H9 (cell line): ENCODE data around the gene USP4. TPM values are rescaled to one million over a fixed set of nuclear protein-coding genes. Genes with fewer than 3 reads are reported as not detected.

Experiments used
- DNase-seq: peaks from one replicate; pipeline ENCODE4 v3.0.0-alpha.2; 2017
- H2AFZ ChIP-seq: one replicate; pipeline ENCODE4 v1.6.1; 2013; ENCODE audit warnings: mild to moderate bottlenecking, low read length, control low read depth, moderate library complexity
- H2AK5ac ChIP-seq: 2 replicates; pipeline ENCODE4 v1.6.1; 2013; ENCODE audit warnings: low read length, control low read depth, mixed read lengths; ENCODE audit not compliant: insufficient read length
- H2BK120ac ChIP-seq: one replicate; pipeline ENCODE4 v1.6.1; 2013; ENCODE audit warnings: low read depth, mild to moderate bottlenecking, low read length, control low read depth, inconsistent platforms; ENCODE audit not compliant: poor library complexity, severe bottlenecking
- H2BK12ac ChIP-seq: 2 replicates; pipeline ENCODE4 v1.6.1; 2013; ENCODE audit warnings: low read length, control low read depth, mixed read lengths, low read depth; ENCODE audit not compliant: insufficient read length
- H2BK15ac ChIP-seq: 2 replicates; pipeline ENCODE4 v1.6.1; 2013; ENCODE audit warnings: low read depth, low read length, control low read depth
- H2BK20ac ChIP-seq: one replicate; pipeline ENCODE4 v1.6.1; 2013; ENCODE audit warnings: low read depth, mild to moderate bottlenecking, low read length, control low read depth, inconsistent platforms; ENCODE audit not compliant: poor library complexity, severe bottlenecking
- H2BK5ac ChIP-seq: 2 replicates; pipeline ENCODE4 v1.6.1; 2013; ENCODE audit warnings: low read length, control low read depth, mixed read lengths; ENCODE audit not compliant: insufficient read length
- H3K14ac ChIP-seq: 2 replicates; pipeline ENCODE4 v1.6.1; 2013; ENCODE audit warnings: low read length, control low read depth; ENCODE audit not compliant: insufficient read depth
- H3K18ac ChIP-seq: 2 replicates; pipeline ENCODE4 v1.6.1; 2013; ENCODE audit warnings: low read depth, mild to moderate bottlenecking, mixed read lengths, low read length, control low read depth; ENCODE audit not compliant: insufficient read length
- H3K23ac ChIP-seq: 2 replicates; pipeline ENCODE4 v1.6.1; 2013; ENCODE audit warnings: low read length, control low read depth, mixed read lengths, low read depth; ENCODE audit not compliant: insufficient read length
- H3K23me2 ChIP-seq: 2 replicates; pipeline ENCODE4 v1.6.1; 2013; ENCODE audit warnings: low read depth, mild to moderate bottlenecking, mixed read lengths, low read length, control low read depth; ENCODE audit not compliant: insufficient read length, poor library complexity, severe bottlenecking
- H3K27ac ChIP-seq: 2 replicates; pipeline ENCODE4 v1.5.1; 2013; ENCODE audit warnings: low read length, control low read depth, mixed read lengths, low read depth; ENCODE audit not compliant: insufficient read length
- H3K27me3 ChIP-seq: 2 replicates; pipeline ENCODE4 v1.6.1; 2013; ENCODE audit warnings: low read length, control low read depth, inconsistent platforms; ENCODE audit not compliant: insufficient read depth
- H3K4ac ChIP-seq: 2 replicates; pipeline ENCODE4 v1.6.1; 2013; ENCODE audit warnings: low read depth, mild to moderate bottlenecking, control low read depth, inconsistent platforms, low read length, moderate library complexity
- H3K4me1 ChIP-seq: 2 replicates; pipeline ENCODE4 v1.6.1; 2013; ENCODE audit warnings: low read length, control low read depth, inconsistent platforms; ENCODE audit not compliant: insufficient read depth
- H3K4me2 ChIP-seq: 2 replicates; pipeline ENCODE4 v1.6.1; 2013; ENCODE audit warnings: low read length, control low read depth, mixed read lengths; ENCODE audit not compliant: insufficient read length, insufficient read depth
- H3K56ac ChIP-seq: 2 replicates; pipeline ENCODE4 v1.6.1; 2013; ENCODE audit warnings: low read depth, mild to moderate bottlenecking, mixed read lengths, low read length, control low read depth; ENCODE audit not compliant: insufficient read length
- H3K79me1 ChIP-seq: 2 replicates; pipeline ENCODE4 v1.6.1; 2013; ENCODE audit warnings: low read depth, mild to moderate bottlenecking, moderate library complexity, low read length, control low read depth, inconsistent platforms; ENCODE audit not compliant: insufficient read depth, poor library complexity, severe bottlenecking
- H3K79me2 ChIP-seq: 2 replicates; pipeline ENCODE4 v1.6.1; 2013; ENCODE audit warnings: low read length, control low read depth, inconsistent platforms; ENCODE audit not compliant: insufficient read depth
- H3K9ac ChIP-seq: 2 replicates; pipeline ENCODE4 v1.6.1; 2013; ENCODE audit warnings: low read length, control low read depth, mixed read lengths; ENCODE audit not compliant: insufficient read length; ENCODE audit errors: extremely low read depth
- H3K9me3 ChIP-seq: one replicate; pipeline ENCODE4 v1.6.1; 2013; ENCODE audit warnings: low read depth, low read length, inconsistent platforms; ENCODE audit not compliant: control insufficient read depth
- H3T11ph ChIP-seq: one replicate; pipeline ENCODE4 v1.6.1; 2013; ENCODE audit warnings: mild to moderate bottlenecking, low read length, control low read depth, inconsistent platforms
- H4K20me1 ChIP-seq: one replicate; pipeline ENCODE4 v1.6.1; 2013; ENCODE audit not compliant: control insufficient read depth, insufficient read length, insufficient read depth
- H4K5ac ChIP-seq: 2 replicates; pipeline ENCODE4 v1.6.1; 2013; ENCODE audit warnings: low read depth, mild to moderate bottlenecking, mixed read lengths, low read length, control low read depth; ENCODE audit not compliant: insufficient read length
- H4K8ac ChIP-seq: replicated peaks from 2 replicates; pipeline ENCODE4 v1.6.1; 2013; ENCODE audit warnings: low read length, control low read depth, mixed read lengths, low read depth; ENCODE audit not compliant: insufficient read length
- H4K91ac ChIP-seq: 2 replicates; pipeline ENCODE4 v1.6.1; 2013; ENCODE audit warnings: low read depth, mild to moderate bottlenecking, moderate library complexity, mixed read lengths, low read length, control low read depth; ENCODE audit not compliant: insufficient read length
- H3K27ac Mint-ChIP-seq, 3 experiments: 2 replicates in 2 of 3; 3 replicates in 1 of 3; pipeline ENCODE4 v1.8.0; 2020 to 2021; ENCODE audit warnings: mixed read lengths in 3 of 3, mild to moderate bottlenecking in 1 of 3, moderate library complexity in 1 of 3
- H3K27me3 Mint-ChIP-seq: 2 replicates; pipeline ENCODE4 v1.8.0; 2021; ENCODE audit warnings: low read depth, mild to moderate bottlenecking, moderate library complexity, mixed read lengths
- H3K36me3 Mint-ChIP-seq, 3 experiments: 2 replicates in 2 of 3; 3 replicates in 1 of 3; pipeline ENCODE4 v1.8.0; 2020 to 2021; ENCODE audit warnings: low read depth in 3 of 3, mixed read lengths in 3 of 3; ENCODE audit not compliant: insufficient read depth in 1 of 3
- H3K4me1 Mint-ChIP-seq, 2 experiments: 2 replicates each; pipeline ENCODE4 v1.8.0; 2020; ENCODE audit warnings: mixed read lengths in 2 of 2
- H3K4me3 Mint-ChIP-seq, 2 experiments: 2 replicates in 1 of 2; 3 replicates in 1 of 2; pipeline ENCODE4 v1.8.0; 2020 to 2021; ENCODE audit warnings: mild to moderate bottlenecking in 2 of 2, mixed read lengths in 2 of 2, moderate library complexity in 1 of 2
- H3K9me3 Mint-ChIP-seq, 2 experiments: 2 replicates in 1 of 2; 3 replicates in 1 of 2; pipeline ENCODE4 v1.8.0; 2020; ENCODE audit warnings: mild to moderate bottlenecking in 2 of 2, mixed read lengths in 2 of 2, moderate library complexity in 1 of 2
- CTCF ChIP-seq: fragments of 200-600 bp; sonication (generic); conservative IDR thresholded peaks from 3 replicates; pipeline ENCODE4 v1.8.0; 2021; ENCODE audit warnings: antibody characterized with exemption, mild to moderate bottlenecking
- total RNA-seq: library from RNA; stranded (reverse); gene quantifications from 2 replicates; pipeline ENCODE4 v1.2.1, GENCODE V29; 2021

The USP4 gene
- total RNA-seq, 1 experiment from 2014 or later = 36.1 TPM

GRCh38 chr3:49371946-49372345 is 32.1 kb upstream of the USP4 start:
- H3K27ac Mint-ChIP-seq = no peak overlapping the region
- no peak overlapping the region for H2BK5ac ChIP-seq
- no peak overlapping the region for H3K4me2 ChIP-seq
- no peak overlapping the region for H2AK5ac ChIP-seq
- no peak overlapping the region for H3K23ac ChIP-seq
- no peaks in the 10 kb centered on the region for H3K23me2 ChIP-seq
- H3K79me1 ChIP-seq = peaks cover 16% of the 10 kb centered on the region
- peaks cover 2% of the 10 kb centered on the region; the same call in 1 of the 2 replicates for H3K79me2 ChIP-seq
- H4K8ac ChIP-seq = no peak overlapping the region
- peaks cover 4% of the 10 kb centered on the region for H4K20me1 ChIP-seq
- no peak overlapping the region for H2AFZ ChIP-seq
- H3T11ph ChIP-seq = no peak overlapping the region
- H3K56ac ChIP-seq = no peak overlapping the region
- no peaks in the 10 kb centered on the region; the same call in 1 of the 2 replicates for H3K27me3 ChIP-seq
- no peak overlapping the region for H3K4me3 Mint-ChIP-seq
- H3K14ac ChIP-seq = no peak overlapping the region
- H4K91ac ChIP-seq = no peak overlapping the region
- no peak overlapping the region for H2BK120ac ChIP-seq
- H3K9me3 ChIP-seq = no peaks in the 10 kb centered on the region
- no peaks in the 10 kb centered on the region for H3K4me1 ChIP-seq
- no peak overlapping the region for H3K18ac ChIP-seq
- no peaks in the 10 kb centered on the region for H3K27me3 Mint-ChIP-seq
- TF ChIP-seq CTCF = no peak
- H3K4me1 Mint-ChIP-seq = 0 out of 4 replicates have a peak, but pooled peaks cover 0 to under 1% of the 10 kb centered on the region in 2 experiments
- H3K36me3 Mint-ChIP-seq = peaks cover 45 to 68% (median 59%) of the 10 kb centered on the region in 3 experiments
- H4K5ac ChIP-seq = no peak overlapping the region
- no peak overlapping the region for H3K9ac ChIP-seq
- DNase-seq = no peak
- no peak overlapping the region for H2BK12ac ChIP-seq
- H2BK20ac ChIP-seq = no peak overlapping the region
- H3K27ac ChIP-seq = no peak overlapping the region
- H3K9me3 Mint-ChIP-seq = no peaks in the 10 kb centered on the region
- no peak overlapping the region for H2BK15ac ChIP-seq
- H3K4ac ChIP-seq = no peak overlapping the region
